ENCODE results near the gene NAA80.
"Not testable (repeated sequence)": the region's sequence is repeated elsewhere in the genome, so short reads cannot be mapped to it uniquely, and the experiment has no call there.

The NAA80 gene

GRCh38 chr3:50264964-50265485, 34.2 kb downstream of the NAA80 start:
- no peak for DNase-seq (ENCODE audit: low read depth)
- H3K4me3 ChIP-seq (ENCODE audit: low read depth, low read length), result no peak overlapping the region
- TF ChIP-seq, protein P1, sequence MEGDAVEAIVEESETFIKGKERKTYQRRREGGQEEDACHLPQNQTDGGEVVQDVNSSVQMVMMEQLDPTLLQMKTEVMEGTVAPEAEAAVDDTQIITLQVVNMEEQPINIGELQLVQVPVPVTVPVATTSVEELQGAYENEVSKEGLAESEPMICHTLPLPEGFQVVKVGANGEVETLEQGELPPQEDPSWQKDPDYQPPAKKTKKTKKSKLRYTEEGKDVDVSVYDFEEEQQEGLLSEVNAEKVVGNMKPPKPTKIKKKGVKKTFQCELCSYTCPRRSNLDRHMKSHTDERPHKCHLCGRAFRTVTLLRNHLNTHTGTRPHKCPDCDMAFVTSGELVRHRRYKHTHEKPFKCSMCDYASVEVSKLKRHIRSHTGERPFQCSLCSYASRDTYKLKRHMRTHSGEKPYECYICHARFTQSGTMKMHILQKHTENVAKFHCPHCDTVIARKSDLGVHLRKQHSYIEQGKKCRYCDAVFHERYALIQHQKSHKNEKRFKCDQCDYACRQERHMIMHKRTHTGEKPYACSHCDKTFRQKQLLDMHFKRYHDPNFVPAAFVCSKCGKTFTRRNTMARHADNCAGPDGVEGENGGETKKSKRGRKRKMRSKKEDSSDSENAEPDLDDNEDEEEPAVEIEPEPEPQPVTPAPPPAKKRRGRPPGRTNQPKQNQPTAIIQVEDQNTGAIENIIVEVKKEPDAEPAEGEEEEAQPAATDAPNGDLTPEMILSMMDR (IDR thresholded peaks at IDR 0.05; ENCODE audit: insufficient read depth, low read depth, low read length, missing control alignments), result no peak

DNA sequence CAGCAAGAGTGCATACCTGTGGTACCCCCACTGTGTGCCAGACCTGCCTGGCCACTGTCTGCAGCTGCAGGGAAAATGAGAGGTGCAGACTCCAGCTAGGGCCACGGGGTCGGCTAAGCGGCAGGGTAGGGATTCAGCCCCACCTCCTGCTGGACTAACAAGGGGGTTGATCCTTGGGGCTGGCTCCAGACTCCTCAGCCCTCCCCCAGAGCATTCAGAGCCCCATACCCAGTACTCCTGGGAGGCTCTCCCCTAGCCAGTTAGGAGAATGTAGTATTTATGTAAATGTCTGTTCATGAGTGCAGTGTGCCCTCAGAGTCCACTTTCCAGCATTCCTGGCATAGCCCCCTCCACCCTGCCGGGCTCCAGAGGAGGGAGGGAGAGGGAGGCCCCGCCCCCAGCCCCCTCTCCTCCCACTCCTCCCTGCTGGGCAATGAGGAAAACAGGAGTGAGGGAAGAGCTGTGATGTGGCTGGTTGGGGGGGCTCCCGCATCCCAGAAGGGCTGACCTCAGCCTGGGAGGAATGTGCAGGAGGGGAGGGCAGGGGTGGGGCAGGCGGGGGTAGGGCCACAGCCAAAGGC, 34.7 kb downstream of the NAA80 start:
- no peak overlapping the region for H3K4me3 ChIP-seq (ENCODE audit: low read depth, low read length)
- DNase-seq (ENCODE audit: low read depth), result no peak
- TF ChIP-seq, protein P1 (IDR thresholded peaks at IDR 0.05; ENCODE audit: insufficient read depth, low read depth, low read length, missing control alignments), result no peak

- DNase-seq (ENCODE audit: low read depth), result no peak
- no peak overlapping the region for H3K4me3 ChIP-seq (ENCODE audit: low read depth, low read length)
- TF ChIP-seq, protein P1 (IDR thresholded peaks at IDR 0.05; ENCODE audit: insufficient read depth, low read depth, low read length, missing control alignments), result no peak
These were observed 35.5 kb downstream of the NAA80 start for GRCh38 chr3:50263478-50264382.

- H3K4me3 ChIP-seq (ENCODE audit: low read depth, low read length), result no peak overlapping the region
- no peak for DNase-seq (ENCODE audit: low read depth)
These were observed 36.4 kb downstream of the NAA80 start for GRCh38 chr3:50262778-50263177.

GRCh38 chr3:50262200-50262599, 37.0 kb downstream of the NAA80 start:
- not testable (repeated sequence) for DNase-seq (ENCODE audit: low read depth); H3K4me3 ChIP-seq (ENCODE audit: low read depth, low read length)

More at GRCh38 chr3:50262778-50263177, 36.4 kb downstream of the NAA80 start:
- TF ChIP-seq, protein P1 (IDR thresholded peaks at IDR 0.05; ENCODE audit: insufficient read depth, low read depth, low read length, missing control alignments), result no peak

DNA sequence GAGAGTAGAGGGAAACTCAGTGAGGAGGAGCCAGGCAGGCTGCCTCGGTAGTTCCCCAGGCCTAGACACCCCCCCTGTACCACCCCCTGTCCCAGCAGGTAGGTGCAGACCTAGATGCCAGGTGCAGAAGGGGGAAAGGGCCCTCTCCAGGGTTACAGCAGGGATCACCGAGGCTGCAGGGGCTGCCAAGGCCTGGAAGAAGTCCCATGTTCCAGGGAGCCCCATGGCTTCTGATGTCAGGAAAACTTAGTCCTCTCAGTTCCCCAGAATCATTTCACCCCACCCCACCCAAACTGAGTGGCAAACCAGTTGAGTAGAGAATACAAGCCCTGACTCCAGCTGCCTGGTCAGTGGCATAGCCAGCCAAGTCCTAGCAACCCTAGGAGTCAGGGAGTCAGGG, 37.7 kb downstream of the NAA80 start:
- DNase-seq (ENCODE audit: low read depth), result no peak
- H3K4me3 ChIP-seq (ENCODE audit: low read depth, low read length), result no peak overlapping the region
- TF ChIP-seq, protein P1 (IDR thresholded peaks at IDR 0.05; ENCODE audit: insufficient read depth, low read depth, low read length, missing control alignments), result no peak

GRCh38 chr3:50260942-50261441, 38.2 kb downstream of the NAA80 start:
- no peak for DNase-seq (ENCODE audit: low read depth)
- H3K4me3 ChIP-seq (ENCODE audit: low read depth, low read length), result no peak overlapping the region
- TF ChIP-seq, protein P1 (IDR thresholded peaks at IDR 0.05; ENCODE audit: insufficient read depth, low read depth, low read length, missing control alignments), result no peak
